T-helper 2 cell treated with Interferon-gamma antibody and Interleukin-4, amounts not matched to agents 100 ng/mL and 5 ng/mL, for 36 hours (primary cell): ENCODE results near the gene MYB. TPM values are rescaled to one million over a fixed set of nuclear protein-coding genes. Genes with fewer than 3 reads are reported as not detected.
"Not testable (repeated sequence)": the region's sequence is repeated elsewhere in the genome, so short reads cannot be mapped to it uniquely, and the experiment has no call there.

Source experiments
- intact Hi-C: fragments of 100-400 bp; cut with micrococcal nuclease; formaldehyde crosslinking; loops from one replicate; pipeline ENCODE4 v1.15.1; 2023
- total RNA-seq: library from RNA; stranded (reverse); gene quantifications from 2 replicates; pipeline ENCODE4 v1.2.3, GENCODE V29; 2022

Gene MYB
- total RNA-seq, 1 donor from 2014 or later: 75.7 TPM

DNA sequence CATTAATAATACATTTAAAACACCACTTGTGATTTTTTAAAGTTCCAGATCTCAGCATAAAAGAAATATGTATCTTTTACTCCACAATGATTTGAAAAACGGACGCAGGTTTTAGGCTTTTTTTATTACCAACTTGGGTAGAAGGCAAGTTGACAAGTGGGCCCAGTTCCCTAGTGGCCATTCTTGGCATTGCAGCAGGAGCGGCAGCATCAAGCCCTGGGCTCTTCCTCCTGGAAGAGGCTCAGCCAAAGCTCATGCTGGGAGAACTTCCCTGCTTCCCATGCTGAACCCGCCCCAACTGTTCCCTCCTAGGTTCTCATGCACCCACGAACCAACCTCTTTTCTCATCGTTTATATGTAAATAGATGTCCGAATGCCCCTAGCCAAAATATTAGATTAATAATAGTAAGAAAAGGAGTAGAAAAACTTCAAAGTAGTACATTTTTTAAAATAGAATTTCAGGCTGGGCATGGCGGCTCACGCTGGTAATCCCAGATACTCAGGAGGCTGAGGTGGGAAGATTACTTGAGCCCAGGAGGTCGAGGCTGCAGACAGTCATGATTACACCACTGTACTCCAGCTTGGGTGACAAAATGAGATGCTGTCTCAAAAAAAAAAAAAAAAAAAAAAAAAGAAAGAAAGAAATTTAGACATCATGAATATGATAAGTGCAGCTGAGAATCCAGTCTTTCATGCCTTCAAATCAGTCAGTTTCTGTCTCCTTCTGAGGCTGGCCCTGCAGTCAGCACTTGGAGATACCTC, 18.2 kb upstream of the MYB start:
- intact Hi-C loops: loop anchor here (1.0 kb wide), 2 partner anchors 17 to 18 kb away; no protein-coding TSS in a partner anchor

- intact Hi-C loops: loop anchor here (1.0 kb wide), 1 partner anchor 17 kb away; no protein-coding TSS in a partner anchor
Observed at GRCh38 chr6:135163440-135163738, 17.7 kb upstream of the MYB start.

GRCh38 chr6:135164387-135164786, 16.7 kb upstream of the MYB start:
- intact Hi-C loops: not testable (repeated sequence)

DNA sequence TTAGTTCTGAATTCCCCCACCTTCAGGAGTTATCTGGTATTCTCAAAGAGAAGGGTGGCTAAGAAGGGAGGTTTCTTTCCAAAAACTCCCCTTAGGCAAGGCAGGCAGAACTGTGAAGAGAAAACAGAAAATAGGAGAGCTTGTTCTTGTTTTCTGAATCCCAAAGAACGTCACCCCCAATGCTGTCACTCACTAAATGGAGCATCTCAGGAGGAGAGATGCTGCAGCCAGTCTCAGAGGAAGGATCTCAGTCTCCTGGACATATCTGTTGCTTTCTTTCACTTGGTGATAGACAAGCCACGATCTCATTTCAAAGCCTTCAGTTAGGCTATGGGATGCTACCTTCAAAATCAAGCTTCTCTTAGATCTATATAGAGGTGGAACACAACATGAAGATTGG, 16.1 kb upstream of the MYB start:
- intact Hi-C loops: no loop called here

- intact Hi-C loops: no loop called here
Observed at GRCh38 chr6:135166515-135166914, 14.6 kb upstream of the MYB start.

GRCh38 chr6:135167617-135168016, 13.5 kb upstream of the MYB start:
- intact Hi-C loops: no loop called here

GRCh38 chr6:135168766-135169165, 12.3 kb upstream of the MYB start:
- intact Hi-C loops: no loop called here

DNA sequence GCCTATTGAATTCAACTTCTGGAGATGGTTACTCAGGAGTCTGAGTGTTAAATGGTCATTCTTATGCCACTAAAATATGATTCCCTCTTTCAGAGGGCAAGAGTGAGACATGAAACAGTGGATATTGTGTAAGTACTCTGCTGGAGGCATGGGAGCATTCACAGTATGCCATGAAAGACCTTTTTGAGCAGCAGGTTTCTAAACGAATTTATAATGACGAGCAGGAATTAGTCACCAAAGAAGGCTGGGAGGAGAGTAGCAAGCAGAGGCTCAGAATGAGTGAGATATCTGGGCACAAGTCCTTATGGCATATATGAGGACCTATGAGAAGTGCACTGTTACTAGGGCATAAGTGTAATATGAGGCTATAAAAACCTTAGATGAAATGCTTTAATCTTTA, 10.9 kb upstream of the MYB start:
- intact Hi-C loops: no loop called here

- intact Hi-C loops: loop anchor here (1.0 kb wide), 2 partner anchors 9 to 10 kb away; no protein-coding TSS in a partner anchor
Observed at GRCh38 chr6:135170849-135171248, 10.3 kb upstream of the MYB start.

DNA sequence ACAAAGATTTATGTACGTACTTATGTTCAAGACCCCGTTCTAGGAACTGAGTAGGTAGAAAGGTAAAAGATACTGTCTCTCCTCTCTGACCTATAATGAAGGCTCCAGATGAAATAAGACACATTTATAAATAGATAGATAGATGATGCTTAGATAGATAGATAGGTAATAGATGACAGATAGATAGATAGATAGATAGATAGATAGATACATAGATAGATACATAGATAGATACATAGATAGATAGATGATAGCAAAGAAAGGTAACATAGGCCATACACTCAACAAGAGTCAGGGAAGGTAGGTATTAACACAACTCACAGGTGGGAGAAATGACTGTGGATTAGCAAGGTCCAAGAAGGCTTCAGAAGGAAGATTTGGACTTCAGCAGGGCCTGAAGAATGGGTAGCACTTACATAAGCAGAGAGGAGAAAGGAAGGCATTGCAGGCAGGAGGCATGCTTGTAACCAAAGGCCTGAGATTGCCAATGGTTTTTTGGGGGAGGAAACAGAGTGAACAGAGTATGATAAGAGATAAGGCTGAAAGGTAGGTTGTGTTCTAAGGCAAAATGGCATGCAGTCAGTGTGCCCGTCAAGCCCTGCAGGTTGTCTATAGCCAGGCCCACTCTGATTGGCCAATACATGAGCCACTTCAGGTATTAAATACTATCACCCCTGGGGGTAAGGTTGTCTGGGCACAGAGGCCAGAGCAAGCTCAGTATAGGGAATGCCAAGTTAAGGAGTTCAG, 7.7 kb upstream of the MYB start:
- intact Hi-C loops: no loop called here

- intact Hi-C loops: no loop called here
Observed at GRCh38 chr6:135173989-135174484, 7.1 kb upstream of the MYB start.

DNA sequence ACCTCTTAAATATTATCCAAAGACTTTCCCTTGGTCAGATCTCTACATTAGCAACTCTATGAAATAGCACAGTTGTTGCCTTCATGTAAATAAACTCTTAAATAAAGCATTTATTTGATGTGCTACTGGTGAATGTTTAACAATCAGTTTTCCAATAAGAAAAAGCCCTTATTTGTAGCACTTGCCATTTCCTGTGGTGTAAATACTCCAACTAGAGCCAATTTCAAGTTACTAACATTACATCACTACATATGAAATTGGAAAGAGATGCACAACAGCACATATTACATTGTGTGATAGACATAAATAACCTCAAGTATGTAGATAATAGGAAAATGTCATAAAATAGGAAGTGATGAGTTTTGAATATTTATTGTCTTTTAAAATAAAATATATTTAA, 5.0 kb upstream of the MYB start:
- intact Hi-C loops: no loop called here

DNA sequence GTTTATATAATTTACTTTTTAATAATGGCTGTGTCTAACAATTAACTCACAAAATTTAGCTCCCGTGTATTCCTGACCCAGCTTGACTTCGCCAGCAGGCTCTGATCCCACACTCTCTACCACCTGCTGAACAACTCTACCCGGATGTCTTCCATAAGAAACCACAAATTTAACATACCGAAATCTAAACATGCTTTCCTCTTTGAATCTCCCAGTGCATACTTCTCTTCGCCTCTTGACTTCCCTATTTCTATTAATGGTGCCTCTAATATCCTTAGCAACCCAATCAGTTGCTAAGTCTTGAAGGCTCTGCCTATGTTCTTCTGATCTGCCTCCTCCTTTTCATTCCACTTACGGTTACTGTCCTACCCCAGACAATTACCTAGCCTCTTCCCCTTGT, 4.6 kb upstream of the MYB start:
- intact Hi-C loops: no loop called here

DNA sequence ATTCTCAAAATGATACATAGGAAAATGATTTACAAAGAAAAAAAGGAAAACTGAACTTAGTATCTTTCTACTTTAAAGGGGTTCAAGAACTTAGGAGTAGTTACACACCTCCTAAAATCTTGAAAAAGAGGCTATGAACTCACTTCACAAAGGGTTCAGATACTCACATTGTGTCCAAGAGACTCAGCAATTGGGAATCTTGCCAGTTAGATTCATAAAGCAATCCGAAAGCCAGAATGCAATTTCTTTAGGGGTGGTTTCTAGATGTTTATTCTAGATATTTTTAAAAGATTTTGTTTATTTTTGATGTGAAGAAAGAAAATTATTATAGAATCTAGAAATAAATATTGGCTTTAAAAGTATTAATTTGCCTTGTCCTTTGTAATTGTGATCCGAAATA, 1.7 kb upstream of the MYB start:
- intact Hi-C loops: no loop called here

DNA sequence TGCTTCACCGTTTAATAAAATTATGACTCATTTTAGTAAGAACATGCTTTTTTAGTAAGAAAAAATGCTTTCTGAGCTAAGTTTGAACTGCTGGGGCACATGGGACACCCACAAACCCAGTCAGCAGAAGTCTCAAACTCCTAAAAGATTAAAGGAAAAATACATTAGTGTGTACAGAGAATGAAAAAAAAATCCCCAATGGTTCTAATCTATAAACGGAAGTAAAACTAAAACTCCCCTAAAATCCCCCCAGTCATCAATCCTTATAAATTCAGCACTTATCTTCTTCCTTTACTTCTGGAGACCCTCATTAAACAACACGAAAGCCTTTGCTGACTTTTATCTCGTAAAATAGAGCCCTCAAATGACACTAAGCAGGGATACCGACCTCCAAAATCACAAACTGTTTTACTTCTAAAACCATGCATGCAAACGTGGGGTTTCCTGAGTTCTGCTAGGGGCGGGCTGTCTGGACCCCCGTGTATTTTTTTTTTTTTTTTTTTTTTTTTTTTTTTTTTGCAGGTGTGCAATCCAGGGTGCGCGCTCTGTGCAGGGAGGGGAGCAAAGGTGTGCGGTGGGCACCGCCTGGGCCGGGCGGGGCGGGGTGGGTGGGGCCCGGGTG, 1.1 kb upstream of the MYB start:
- intact Hi-C loops: loop anchor here (1.0 to 5.0 kb wide), 4 partner anchors 9 to 1107 kb away; partner anchors contain the start of gene BCLAF1

GRCh38 chr6:135181333-135182070, 394 bp downstream of the MYB start:
- intact Hi-C loops: loop anchor here (1.0 to 5.0 kb wide), 5 partner anchors 167 to 1106 kb away; partner anchors contain the start of gene BCLAF1

DNA sequence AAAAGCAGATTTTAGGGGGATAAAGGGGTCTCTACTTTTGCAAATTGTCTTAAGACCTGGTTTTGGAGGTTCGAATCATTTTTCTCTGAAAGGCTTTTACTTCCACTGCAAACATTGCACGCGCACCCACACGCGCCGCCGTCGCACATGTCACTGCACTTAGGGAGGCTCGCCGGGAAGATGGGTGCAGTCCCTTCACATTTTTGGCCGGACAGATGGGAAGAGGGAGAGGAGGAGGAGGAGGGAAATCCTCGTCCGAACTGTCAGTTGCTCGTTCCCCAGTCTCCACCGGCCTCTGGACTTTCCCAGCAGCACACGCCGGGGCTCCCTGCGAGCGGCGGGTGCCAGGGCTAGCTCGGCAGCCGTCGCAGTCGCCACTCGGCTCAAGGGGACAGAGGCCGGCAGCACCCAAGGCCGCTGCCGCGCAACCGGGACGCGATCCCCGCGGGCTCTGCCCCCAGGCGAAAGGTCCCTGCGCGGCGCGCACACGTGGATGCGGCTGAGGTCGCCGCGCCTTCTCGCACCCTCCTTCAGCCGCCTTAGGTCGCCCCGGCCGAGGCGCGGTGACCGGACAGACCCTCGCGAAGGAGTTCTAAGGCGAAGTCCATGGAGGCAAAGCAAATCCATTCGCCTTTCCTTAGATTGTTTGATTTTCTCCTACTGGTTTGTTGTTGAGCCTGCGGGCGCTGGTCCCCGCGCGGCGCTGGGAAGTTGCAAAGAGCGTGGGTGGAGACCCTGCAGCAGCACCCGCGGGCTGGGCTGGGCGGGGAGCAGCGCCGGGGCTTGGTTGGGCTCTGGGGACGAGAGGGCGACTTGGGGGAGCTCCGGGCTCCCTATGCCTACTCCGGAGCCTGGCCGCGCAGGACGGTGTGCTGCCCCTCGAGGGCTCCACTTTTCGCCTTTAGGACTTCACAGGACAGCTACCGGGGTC, 1.2 kb downstream of the MYB start:
- intact Hi-C loops: loop anchor here (1.0 to 5.0 kb wide), 9 partner anchors 37 to 1105 kb away; partner anchors contain the start of genes BCLAF1 and HBS1L

DNA sequence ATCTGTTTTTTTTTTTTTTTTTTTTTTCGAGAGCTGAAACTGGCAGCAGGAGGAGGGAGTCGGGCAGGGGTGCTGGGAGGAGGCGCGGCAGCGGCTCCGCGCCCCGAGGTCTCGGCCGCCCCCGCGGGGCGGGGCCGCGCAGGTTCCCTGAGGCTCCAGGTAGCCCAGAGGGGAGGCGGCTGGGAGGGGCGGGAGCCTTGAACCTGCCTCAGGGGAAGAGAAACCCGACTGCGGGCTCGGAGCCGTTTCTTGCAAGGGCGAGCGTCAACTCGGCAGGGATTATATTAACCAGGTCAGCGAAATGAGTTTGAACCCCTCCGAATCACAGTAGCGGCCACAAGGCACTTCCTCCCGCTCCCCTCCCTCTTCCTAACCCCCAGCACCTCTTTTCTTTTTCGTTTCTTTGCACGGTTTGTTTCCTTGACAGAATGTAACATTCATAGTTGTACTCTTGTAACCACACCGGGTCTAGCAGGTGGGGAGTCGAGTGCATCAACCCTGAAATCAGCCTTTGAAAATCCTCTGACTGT, 2.0 kb downstream of the MYB start:
- intact Hi-C loops: loop anchor here (1.0 to 5.0 kb wide), 8 partner anchors 38 to 1104 kb away; partner anchors contain the start of genes BCLAF1 and HBS1L
